ENCODE measurements around the gene TBX21. TPM values are rescaled to one million over a fixed set of nuclear protein-coding genes. Genes with fewer than 3 reads are reported as not detected.

The TBX21 gene
- total and polyA plus RNA-seq, 2 donors, result 0.11 to 0.25 TPM

- Histone ChIP-seq H3K4me3 (ENCODE audit: low read depth, low read length) (no peak overlapping the region), H3K36me3 (ENCODE audit: insufficient read depth) (no peaks in the 10 kb centered on the region), H3K27ac (ENCODE audit: low read depth) (no peak overlapping the region), H3K4me1 (ENCODE audit: insufficient read depth) (no peaks in the 10 kb centered on the region)
- 80% methylated on average over 14 of the region's 14 CpGs for WGBS
- no peak for DNase-seq (ENCODE audit: extremely low spot score)
Observed at GRCh38 chr17:47704116-47704515, 28.9 kb upstream of the TBX21 start.

GRCh38 chr17:47704736-47705135 lies 28.3 kb upstream of the TBX21 start:
- WGBS, result 76% methylated on average over 6 of the region's 6 CpGs
- no peak overlapping the region for H3K27ac ChIP-seq (ENCODE audit: low read depth)
- DNase-seq (ENCODE audit: extremely low spot score), result no peak
- H3K4me1 ChIP-seq (ENCODE audit: insufficient read depth), result no peaks in the 10 kb centered on the region
- H3K36me3 ChIP-seq (ENCODE audit: insufficient read depth), result no peaks in the 10 kb centered on the region
- no peak overlapping the region for H3K4me3 ChIP-seq (ENCODE audit: low read depth, low read length)

DNA sequence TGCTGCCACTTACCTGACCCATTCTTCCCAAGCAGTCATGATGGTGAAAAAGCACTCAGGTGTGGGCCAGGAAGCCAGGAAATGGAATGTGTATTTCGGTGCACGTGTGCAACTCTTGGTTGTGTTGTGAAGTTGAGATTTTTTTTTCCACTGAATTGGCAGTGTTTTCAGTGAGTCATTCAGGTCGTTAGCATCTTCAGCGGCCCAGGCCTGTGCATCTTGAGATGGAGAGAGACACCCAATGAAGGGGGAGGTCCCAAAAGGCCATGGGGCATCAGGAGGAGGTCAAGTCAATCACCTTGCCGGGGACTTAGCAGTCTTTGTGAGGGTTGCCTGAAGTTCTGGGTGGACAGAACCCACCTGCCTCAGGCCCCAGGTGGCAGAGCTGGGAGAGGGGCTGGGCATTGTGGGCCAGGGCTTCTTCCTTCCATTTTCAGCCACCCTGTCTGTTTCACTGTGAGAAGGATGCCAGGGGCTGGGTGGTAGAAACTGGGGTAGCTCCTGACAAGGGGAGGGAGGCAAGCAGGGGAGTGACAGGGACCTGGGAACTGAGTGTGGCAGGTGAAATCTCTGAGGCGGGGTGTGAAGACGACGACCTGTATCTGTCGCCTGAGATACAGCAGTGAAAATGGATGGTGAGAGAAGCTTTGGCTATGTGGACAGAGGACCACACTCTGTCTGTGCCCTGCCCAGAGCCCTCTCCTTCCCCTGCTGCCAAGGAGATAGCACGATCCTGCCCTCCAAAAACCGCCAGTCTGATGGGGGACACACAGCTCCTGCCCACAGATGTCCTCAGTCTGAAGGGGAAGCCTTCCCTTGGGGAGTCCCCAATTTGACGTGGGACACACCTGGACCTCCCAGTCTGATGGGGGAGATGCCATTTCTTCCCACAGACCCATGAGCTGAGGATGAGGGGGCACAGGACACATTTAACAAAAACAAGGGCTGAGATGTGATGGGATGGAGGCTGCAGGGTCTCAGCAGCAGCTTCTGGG lies 27.2 kb upstream of the TBX21 start:
- Histone ChIP-seq H3K4me1 (ENCODE audit: insufficient read depth) (no peaks in the 10 kb centered on the region), H3K27ac (ENCODE audit: low read depth) (no peak overlapping the region)
- WGBS, result 67% methylated on average over 12 of the region's 12 CpGs

DNA sequence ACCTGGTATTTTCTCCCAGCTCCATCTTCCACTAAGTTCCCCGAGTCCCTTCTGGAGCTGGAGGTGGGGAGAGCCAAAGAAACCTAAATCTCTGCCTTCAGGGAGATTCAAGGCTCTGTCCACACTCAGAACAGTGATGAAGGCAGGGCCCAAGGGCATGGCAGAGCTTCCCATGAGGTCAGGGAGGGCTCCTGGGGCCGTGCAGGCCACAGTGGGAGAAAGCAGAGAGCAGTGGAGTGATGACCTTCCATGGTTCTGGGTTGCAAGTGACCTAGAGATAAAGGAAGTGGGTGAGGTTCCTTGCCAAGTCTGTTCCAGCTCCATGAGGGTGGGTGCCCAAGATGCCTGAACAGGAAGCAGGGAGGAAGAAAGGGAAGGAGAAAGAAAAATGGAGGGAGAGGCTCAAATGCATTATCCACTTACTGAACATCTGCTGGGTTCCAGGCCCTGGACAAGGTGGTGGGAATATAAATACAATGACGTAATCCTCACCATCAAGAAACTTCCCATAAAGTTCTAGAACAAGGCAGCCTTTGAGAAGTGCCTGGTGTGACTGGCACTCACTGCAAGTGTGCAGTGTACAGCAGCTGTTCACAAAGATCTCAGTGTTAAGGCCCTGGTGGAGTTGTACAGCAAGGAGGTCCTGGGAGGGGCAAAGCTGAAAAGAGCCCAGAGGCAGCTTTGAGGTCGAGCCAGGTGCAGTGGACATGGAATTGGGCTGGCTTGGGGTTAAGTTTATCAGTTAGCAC lies 25.8 kb upstream of the TBX21 start:
- Histone ChIP-seq H3K4me3 (ENCODE audit: low read depth, low read length) (no peak overlapping the region), H3K4me1 (ENCODE audit: insufficient read depth) (no peaks in the 10 kb centered on the region), H3K36me3 (ENCODE audit: insufficient read depth) (peaks cover 2% of the 10 kb centered on the region), H3K27ac (ENCODE audit: low read depth) (no peak overlapping the region)
- no peak for DNase-seq (ENCODE audit: extremely low spot score)
- whole genome bisulfite sequencing, result 81% methylated on average over 4 of the region's 4 CpGs

More for the DNA sequence above, 27.2 kb upstream of the TBX21 start:
- H3K36me3 ChIP-seq (ENCODE audit: insufficient read depth), result peaks cover 2% of the 10 kb centered on the region
- DNase-seq (ENCODE audit: extremely low spot score), result no peak
- H3K4me3 ChIP-seq (ENCODE audit: low read depth, low read length), result no peak overlapping the region

- Histone ChIP-seq H3K36me3 (ENCODE audit: insufficient read depth) (peaks cover 2% of the 10 kb centered on the region), H3K4me1 (ENCODE audit: insufficient read depth) (no peaks in the 10 kb centered on the region), H3K27ac (ENCODE audit: low read depth) (no peak overlapping the region), H3K4me3 (ENCODE audit: low read depth, low read length) (no peak overlapping the region)
- 71% methylated on average over 3 of the region's 3 CpGs for WGBS
- no peak for DNase-seq (ENCODE audit: extremely low spot score)
Observed at GRCh38 chr17:47707884-47708283, 25.2 kb upstream of the TBX21 start.

- Histone ChIP-seq H3K4me1 (ENCODE audit: insufficient read depth) (no peaks in the 10 kb centered on the region), H3K36me3 (ENCODE audit: insufficient read depth) (peaks cover 2% of the 10 kb centered on the region), H3K4me3 (ENCODE audit: low read depth, low read length) (peak overlapping the region; percentile 42), H3K27ac (ENCODE audit: low read depth) (no peak overlapping the region)
- WGBS, result 40% methylated on average over 31 of the region's 31 CpGs
- DNase-seq (ENCODE audit: extremely low spot score), result no peak
Observed at GRCh38 chr17:47708312-47708863, 24.6 kb upstream of the TBX21 start.

GRCh38 chr17:47708864-47709541 lies 24.0 kb upstream of the TBX21 start:
- H3K27ac ChIP-seq (ENCODE audit: low read depth), result no peak overlapping the region
- peaks cover 2% of the 10 kb centered on the region for H3K36me3 ChIP-seq (ENCODE audit: insufficient read depth)
- 38% methylated on average over 89 of the region's 89 CpGs for WGBS
- H3K4me1 ChIP-seq (ENCODE audit: insufficient read depth), result no peaks in the 10 kb centered on the region
- DNase-seq (ENCODE audit: extremely low spot score), result no peak
- H3K4me3 ChIP-seq (ENCODE audit: low read depth, low read length), result peak overlapping the region; percentile 42

GRCh38 chr17:47709594-47709993 lies 23.4 kb upstream of the TBX21 start:
- H3K4me3 ChIP-seq (ENCODE audit: low read depth, low read length), result no peak overlapping the region
- no peak for DNase-seq (ENCODE audit: extremely low spot score)
- no peaks in the 10 kb centered on the region for H3K4me1 ChIP-seq (ENCODE audit: insufficient read depth)

GRCh38 chr17:47711366-47712099 lies 21.5 kb upstream of the TBX21 start:
- Histone ChIP-seq H3K27ac (ENCODE audit: low read depth) (no peak overlapping the region), H3K4me3 (ENCODE audit: low read depth, low read length) (no peak overlapping the region), H3K4me1 (ENCODE audit: insufficient read depth) (no peaks in the 10 kb centered on the region), H3K36me3 (ENCODE audit: insufficient read depth) (peaks cover 2% of the 10 kb centered on the region)
- 89% methylated on average over 15 of the region's 15 CpGs for WGBS
- DNase-seq (ENCODE audit: extremely low spot score), result no peak

More at GRCh38 chr17:47709594-47709993, 23.4 kb upstream of the TBX21 start:
- H3K36me3 ChIP-seq (ENCODE audit: insufficient read depth), result peaks cover 2% of the 10 kb centered on the region
- no peak overlapping the region for H3K27ac ChIP-seq (ENCODE audit: low read depth)
- WGBS, result 91% methylated on average over 3 of the region's 3 CpGs

DNA sequence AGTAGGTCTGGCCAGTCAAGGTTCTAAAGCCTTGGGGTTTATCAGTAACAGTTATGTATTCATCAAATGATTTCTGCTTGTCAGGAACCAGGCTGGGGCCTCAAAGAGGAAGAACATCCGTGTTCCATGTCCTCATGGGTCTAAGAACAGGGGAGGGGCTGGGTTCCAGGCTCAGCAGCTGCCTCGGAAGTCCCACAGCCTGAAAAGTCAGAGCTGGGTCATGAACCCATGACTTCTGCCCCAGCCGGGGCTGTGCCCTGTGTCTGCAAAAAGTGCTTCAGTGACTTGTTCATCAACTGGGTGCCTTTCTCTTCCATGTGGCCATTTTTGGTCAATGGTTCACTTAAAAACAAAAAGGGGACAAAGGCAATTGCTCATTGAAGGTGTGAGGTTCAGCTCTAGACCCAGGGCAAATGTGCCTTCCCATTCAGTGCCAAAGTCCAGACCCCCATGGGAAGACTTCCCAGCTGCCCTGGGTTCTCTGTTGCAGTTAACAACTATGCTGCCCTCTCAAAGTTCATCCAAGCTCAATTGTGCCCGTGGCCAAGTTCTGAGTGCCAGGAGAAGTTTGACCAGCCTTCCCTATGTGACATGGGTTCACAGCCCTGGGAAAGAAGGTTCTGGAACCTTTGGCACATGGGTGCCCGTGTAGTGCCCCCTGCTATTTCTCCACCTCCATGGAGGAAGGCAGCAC lies 20.6 kb upstream of the TBX21 start:
- no peak overlapping the region for H3K4me3 ChIP-seq (ENCODE audit: low read depth, low read length)
- no peak overlapping the region for H3K27ac ChIP-seq (ENCODE audit: low read depth)
- WGBS, result 63% methylated on average over 5 of the region's 5 CpGs

DNA sequence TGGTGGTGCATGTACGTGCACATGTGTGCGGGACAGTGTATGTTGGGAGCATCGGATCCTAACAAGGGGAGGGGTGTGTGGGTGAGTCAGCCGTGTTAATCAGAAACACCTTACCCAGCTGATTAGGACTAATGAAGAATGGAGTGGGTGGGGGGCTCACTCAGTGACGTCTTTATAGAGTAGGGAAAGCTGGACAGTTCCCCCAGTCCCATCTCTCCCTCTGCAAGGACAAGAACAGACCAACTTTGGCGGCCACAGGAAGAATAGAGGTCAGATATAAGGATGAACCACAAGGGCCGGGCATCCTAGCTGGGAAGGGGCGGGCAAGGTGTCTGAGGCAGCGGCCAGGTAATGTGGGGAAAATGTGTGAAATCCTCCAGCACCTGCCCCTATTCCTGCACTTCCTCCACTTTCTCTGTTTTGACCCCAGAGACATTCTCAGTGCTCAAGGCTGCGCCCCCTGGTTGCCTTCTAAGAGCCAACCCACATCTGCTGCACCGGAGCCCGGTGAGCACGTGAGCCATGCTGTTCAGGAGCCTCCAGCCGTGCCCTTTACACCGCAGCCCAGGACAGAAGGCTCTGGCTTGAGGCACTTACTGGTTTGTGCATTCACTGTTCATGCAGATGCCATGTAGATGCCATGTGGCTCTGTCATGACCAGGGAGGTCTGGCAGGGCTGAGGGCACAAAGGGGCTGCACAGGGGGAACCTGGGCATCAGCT lies 18.9 kb upstream of the TBX21 start:
- no peak for DNase-seq (ENCODE audit: extremely low spot score)
- no peak overlapping the region for H3K27ac ChIP-seq (ENCODE audit: low read depth)
- H3K4me3 ChIP-seq (ENCODE audit: low read depth, low read length), result no peak overlapping the region
- 39% methylated on average over 15 of the region's 15 CpGs for WGBS
- no peaks in the 10 kb centered on the region for H3K4me1 ChIP-seq (ENCODE audit: insufficient read depth)
- peaks cover 2% of the 10 kb centered on the region for H3K36me3 ChIP-seq (ENCODE audit: insufficient read depth)

More for the DNA sequence above, 20.6 kb upstream of the TBX21 start:
- DNase-seq (ENCODE audit: extremely low spot score), result no peak
- H3K36me3 ChIP-seq (ENCODE audit: insufficient read depth), result peaks cover 2% of the 10 kb centered on the region
- no peaks in the 10 kb centered on the region for H3K4me1 ChIP-seq (ENCODE audit: insufficient read depth)

All from urinary bladder (tissue), 4 donors.